ENCODE measurements around the gene DOCK8.

The DOCK8 gene

DNA sequence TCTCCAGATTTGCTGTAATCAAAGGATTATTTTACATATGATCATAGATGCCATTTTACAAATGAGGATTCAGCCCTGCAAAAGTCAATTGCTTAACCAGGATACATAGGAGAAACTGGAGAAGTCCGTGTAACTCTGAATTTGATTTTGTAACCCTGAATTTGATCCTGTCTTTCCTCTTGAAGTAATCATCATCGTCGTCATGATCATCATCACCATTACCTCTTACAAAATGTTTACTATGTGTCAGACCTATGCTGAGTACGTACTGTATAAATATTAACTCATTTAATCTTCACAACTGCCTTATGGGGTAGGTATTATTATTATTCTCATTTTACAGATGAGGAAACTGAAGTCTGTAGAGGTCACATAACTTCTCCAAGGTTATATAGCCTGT is 271.5 kb downstream of the DOCK8 start:
- Histone ChIP-seq H3K27me3 (replicated peaks; ENCODE audit: control insufficient read depth, insufficient read depth, low read length) (no peaks in the 10 kb centered on the region), H3K4me3 (replicated peaks; ENCODE audit: low read depth, low read length) (no peak overlapping the region), H3K36me3 (ENCODE audit: control insufficient read depth, insufficient read depth, low read length) (no peaks in the 10 kb centered on the region)
- DNase-seq (ENCODE audit: extremely low read depth, insufficient read length): no peak
- TF ChIP-seq, protein P1, sequence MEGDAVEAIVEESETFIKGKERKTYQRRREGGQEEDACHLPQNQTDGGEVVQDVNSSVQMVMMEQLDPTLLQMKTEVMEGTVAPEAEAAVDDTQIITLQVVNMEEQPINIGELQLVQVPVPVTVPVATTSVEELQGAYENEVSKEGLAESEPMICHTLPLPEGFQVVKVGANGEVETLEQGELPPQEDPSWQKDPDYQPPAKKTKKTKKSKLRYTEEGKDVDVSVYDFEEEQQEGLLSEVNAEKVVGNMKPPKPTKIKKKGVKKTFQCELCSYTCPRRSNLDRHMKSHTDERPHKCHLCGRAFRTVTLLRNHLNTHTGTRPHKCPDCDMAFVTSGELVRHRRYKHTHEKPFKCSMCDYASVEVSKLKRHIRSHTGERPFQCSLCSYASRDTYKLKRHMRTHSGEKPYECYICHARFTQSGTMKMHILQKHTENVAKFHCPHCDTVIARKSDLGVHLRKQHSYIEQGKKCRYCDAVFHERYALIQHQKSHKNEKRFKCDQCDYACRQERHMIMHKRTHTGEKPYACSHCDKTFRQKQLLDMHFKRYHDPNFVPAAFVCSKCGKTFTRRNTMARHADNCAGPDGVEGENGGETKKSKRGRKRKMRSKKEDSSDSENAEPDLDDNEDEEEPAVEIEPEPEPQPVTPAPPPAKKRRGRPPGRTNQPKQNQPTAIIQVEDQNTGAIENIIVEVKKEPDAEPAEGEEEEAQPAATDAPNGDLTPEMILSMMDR (IDR thresholded peaks at IDR 0.05; ENCODE audit: insufficient read depth, low read length, poor library complexity, severe bottlenecking): no peak

- TF ChIP-seq, protein P1 (IDR thresholded peaks at IDR 0.05; ENCODE audit: insufficient read depth, low read length, poor library complexity, severe bottlenecking): no peak
- no peaks in the 10 kb centered on the region for H3K27me3 ChIP-seq (replicated peaks; ENCODE audit: control insufficient read depth, insufficient read depth, low read length)
- H3K4me3 ChIP-seq (replicated peaks; ENCODE audit: low read depth, low read length): no peak overlapping the region
- no peaks in the 10 kb centered on the region for H3K36me3 ChIP-seq (ENCODE audit: control insufficient read depth, insufficient read depth, low read length)
- no peak for DNase-seq (ENCODE audit: extremely low read depth, insufficient read length)
Measured at GRCh38 chr9:487429-487828, 272.8 kb downstream of the DOCK8 start.

DNA sequence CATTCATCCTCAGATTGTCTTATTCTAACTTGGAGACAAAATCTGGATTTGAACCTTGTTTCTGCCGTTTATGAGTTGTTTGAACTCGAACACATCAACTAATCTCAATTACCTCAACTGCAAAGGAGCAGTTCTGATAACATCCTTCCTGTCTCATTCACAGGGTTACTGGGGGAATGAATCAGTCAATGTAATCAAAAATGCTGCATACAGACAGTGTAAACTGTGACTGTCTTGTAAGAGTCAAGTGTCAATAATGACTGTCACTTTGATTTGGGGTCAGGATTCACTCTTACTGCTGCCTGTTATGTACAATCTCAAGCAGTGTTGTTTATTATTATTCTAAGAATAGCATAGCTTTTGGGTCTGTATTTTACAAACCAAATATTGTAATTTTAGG is 273.8 kb downstream of the DOCK8 start:
- Histone ChIP-seq H3K4me3 (replicated peaks; ENCODE audit: low read depth, low read length) (no peak overlapping the region), H3K36me3 (ENCODE audit: control insufficient read depth, insufficient read depth, low read length) (no peaks in the 10 kb centered on the region), H3K27me3 (replicated peaks; ENCODE audit: control insufficient read depth, insufficient read depth, low read length) (no peaks in the 10 kb centered on the region)
- TF ChIP-seq, protein P1 (IDR thresholded peaks at IDR 0.05; ENCODE audit: insufficient read depth, low read length, poor library complexity, severe bottlenecking): no peak
- no peak for DNase-seq (ENCODE audit: extremely low read depth, insufficient read length)

GRCh38 chr9:489198-490197 is 274.8 kb downstream of the DOCK8 start:
- no peak for DNase-seq (ENCODE audit: extremely low read depth, insufficient read length)
- Histone ChIP-seq H3K36me3 (ENCODE audit: control insufficient read depth, insufficient read depth, low read length) (no peaks in the 10 kb centered on the region), H3K27me3 (replicated peaks; ENCODE audit: control insufficient read depth, insufficient read depth, low read length) (no peaks in the 10 kb centered on the region), H3K4me3 (replicated peaks; ENCODE audit: low read depth, low read length) (no peak overlapping the region)
- TF ChIP-seq, protein P1 (IDR thresholded peaks at IDR 0.05; ENCODE audit: insufficient read depth, low read length, poor library complexity, severe bottlenecking): no peak

- no peak for DNase-seq (ENCODE audit: extremely low read depth, insufficient read length)
- Histone ChIP-seq H3K36me3 (ENCODE audit: control insufficient read depth, insufficient read depth, low read length) (no peaks in the 10 kb centered on the region), H3K4me3 (replicated peaks; ENCODE audit: low read depth, low read length) (no peak overlapping the region), H3K27me3 (replicated peaks; ENCODE audit: control insufficient read depth, insufficient read depth, low read length) (no peaks in the 10 kb centered on the region)
- TF ChIP-seq, protein P1 (IDR thresholded peaks at IDR 0.05; ENCODE audit: insufficient read depth, low read length, poor library complexity, severe bottlenecking): no peak
Measured at GRCh38 chr9:494764-495163, 280.1 kb downstream of the DOCK8 start.

Measured in GM06990 (cell line).